Panc1 (cell line): ENCODE measurements around the gene TBRG1.

ENCODE experiments used
- CTCF ChIP-seq: fragments of 450-650 bp; IDR thresholded peaks from 2 replicates; pipeline ENCODE4 v1.5.1; 2017; ENCODE audit warnings: mild to moderate bottlenecking
- REST ChIP-seq, 2 experiments: IDR thresholded peaks; 2 replicates each; pipeline ENCODE4 v1.6.1; 2011 to 2012; ENCODE audit warnings: low read depth in 2 of 2, control low read depth in 1 of 2, low read length in 1 of 2, mild to moderate bottlenecking in 1 of 2, moderate library complexity in 1 of 2; ENCODE audit not compliant: insufficient read depth in 1 of 2

GRCh38 chr11:124674571-124674970 is 51.9 kb downstream of the TBRG1 start:
- TF ChIP-seq REST (IDR thresholded peaks at IDR 0.05; ENCODE audit: insufficient read depth in 1 of 2, low read depth in 2 of 2, low read length in 1 of 2) (no peak), CTCF (no peak)
